Measurements from ENCODE around the gene SPRR2A.
"Not testable (repeated sequence)": the region's sequence is repeated elsewhere in the genome, so short reads cannot be mapped to it uniquely, and the experiment has no call there.

DNA sequence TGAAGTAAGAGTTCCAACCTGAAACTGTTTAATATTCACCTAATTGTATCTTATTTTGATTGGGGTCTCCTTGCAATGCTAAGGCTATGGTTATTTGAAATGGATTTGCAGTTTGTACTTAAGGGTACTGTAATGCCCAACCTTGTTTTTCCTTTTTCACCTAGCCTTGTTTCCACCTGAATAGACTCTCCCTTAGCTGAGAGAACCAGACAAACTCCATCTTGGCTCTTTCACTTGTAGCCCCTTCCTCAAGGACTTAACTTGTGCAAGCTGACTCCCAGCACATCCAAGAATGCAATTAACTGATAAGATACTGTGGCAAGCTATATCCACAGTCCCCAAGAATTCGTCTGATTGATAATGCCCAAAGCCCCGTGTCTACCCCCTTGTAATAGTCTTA lies 35.5 kb downstream of the SPRR2A start:
- TF ChIP-seq, protein P1, sequence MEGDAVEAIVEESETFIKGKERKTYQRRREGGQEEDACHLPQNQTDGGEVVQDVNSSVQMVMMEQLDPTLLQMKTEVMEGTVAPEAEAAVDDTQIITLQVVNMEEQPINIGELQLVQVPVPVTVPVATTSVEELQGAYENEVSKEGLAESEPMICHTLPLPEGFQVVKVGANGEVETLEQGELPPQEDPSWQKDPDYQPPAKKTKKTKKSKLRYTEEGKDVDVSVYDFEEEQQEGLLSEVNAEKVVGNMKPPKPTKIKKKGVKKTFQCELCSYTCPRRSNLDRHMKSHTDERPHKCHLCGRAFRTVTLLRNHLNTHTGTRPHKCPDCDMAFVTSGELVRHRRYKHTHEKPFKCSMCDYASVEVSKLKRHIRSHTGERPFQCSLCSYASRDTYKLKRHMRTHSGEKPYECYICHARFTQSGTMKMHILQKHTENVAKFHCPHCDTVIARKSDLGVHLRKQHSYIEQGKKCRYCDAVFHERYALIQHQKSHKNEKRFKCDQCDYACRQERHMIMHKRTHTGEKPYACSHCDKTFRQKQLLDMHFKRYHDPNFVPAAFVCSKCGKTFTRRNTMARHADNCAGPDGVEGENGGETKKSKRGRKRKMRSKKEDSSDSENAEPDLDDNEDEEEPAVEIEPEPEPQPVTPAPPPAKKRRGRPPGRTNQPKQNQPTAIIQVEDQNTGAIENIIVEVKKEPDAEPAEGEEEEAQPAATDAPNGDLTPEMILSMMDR (IDR thresholded peaks at IDR 0.05; ENCODE audit: low read depth, low read length) = not testable (repeated sequence)
- not testable (repeated sequence) for TF ChIP-seq POLR2A (IDR thresholded peaks at IDR 0.05; ENCODE audit: extremely low read depth, insufficient read length); MYC (IDR thresholded peaks at IDR 0.05; ENCODE audit: low read depth, low read length)

Data from NB4 (cell line).